ENCODE measurements around the gene SLC8A2. TPM values are rescaled to one million over a fixed set of nuclear protein-coding genes. Genes with fewer than 3 reads are reported as not detected.

The SLC8A2 gene
- total RNA-seq, 1 donor from 2014 or later = 3.7 TPM

DNA sequence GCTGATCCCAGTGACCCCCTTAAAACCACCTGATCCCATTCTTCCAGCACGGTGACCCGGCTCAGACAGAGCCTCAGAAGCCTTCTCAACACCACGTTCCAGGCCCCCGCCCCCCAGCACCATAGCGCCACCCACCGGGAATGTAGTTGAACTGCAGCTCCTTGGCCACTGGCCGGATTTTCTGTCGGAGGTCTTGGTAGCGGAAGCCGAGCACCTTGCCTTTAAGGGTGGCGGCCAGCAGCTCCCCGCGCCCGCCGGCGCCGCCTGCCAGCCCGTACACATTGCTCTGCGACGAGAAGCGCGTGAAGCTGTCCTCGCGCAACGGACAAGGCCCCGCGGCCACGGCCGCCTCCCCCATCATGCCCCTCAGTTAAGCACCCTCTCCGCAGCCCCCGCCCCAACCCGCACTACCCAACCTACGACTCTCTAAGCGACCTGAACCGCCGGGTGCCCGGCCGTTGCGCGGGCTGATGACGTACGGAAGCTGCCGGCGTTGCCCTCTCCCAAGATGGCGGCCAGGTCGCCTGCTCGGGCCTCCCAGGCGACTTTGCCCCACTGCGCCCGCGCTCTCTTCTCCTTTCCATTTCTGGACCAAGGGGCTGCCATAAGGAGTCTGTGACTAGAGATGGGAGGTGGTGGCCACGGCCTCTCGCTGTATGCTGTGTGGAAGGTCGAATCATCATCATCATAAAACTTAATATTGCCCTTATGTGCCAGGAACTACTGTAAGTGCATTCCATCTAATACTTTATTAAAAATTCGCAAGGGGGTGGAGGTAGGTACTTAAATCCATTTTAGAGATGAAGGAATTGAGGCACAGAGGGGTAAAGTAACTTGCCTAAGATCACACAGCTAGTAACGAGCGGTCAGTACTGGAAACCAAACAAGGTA, 12.4 kb upstream of the SLC8A2 start, which contains the start of gene KPTN:
KPTN (minus strand) TSS at position 420 of the 891 bp plus-strand sequence; CDS start at position 361, 59 bp downstream.
- peak; percentile 81 to 91 for DNase-seq (ENCODE audit: low spot score in 2 of 2, unreplicated experiment in 2 of 2)
- no peaks in the 10 kb centered on the region for H3K9me3 Mint-ChIP-seq
- peak; percentile 90 for TF ChIP-seq CTCF (IDR thresholded peaks at IDR 0.05; ENCODE audit: unreplicated experiment)
- H3K27ac Mint-ChIP-seq = peak within 1 kb of the TSS; percentile 99
- peak within 1 kb of the TSS; percentile 93 for H3K4me3 Mint-ChIP-seq
- peaks cover 3% of the 10 kb centered on the region for H3K36me3 Mint-ChIP-seq
- H3K27me3 Mint-ChIP-seq (ENCODE audit: low read depth) = peaks cover 23% of the 10 kb centered on the region
- peaks cover 12% of the 10 kb centered on the region for H3K4me1 Mint-ChIP-seq

GRCh38 chr19:47483200-47483599, 11.5 kb upstream of the SLC8A2 start:
- peaks cover 27% of the 10 kb centered on the region for H3K27me3 Mint-ChIP-seq (ENCODE audit: low read depth)
- H3K4me1 Mint-ChIP-seq = peaks cover 12% of the 10 kb centered on the region
- TF ChIP-seq CTCF (IDR thresholded peaks at IDR 0.05; ENCODE audit: unreplicated experiment) = no peak
- no peak overlapping the region for H3K27ac Mint-ChIP-seq
- no peak for DNase-seq (ENCODE audit: low spot score in 2 of 2, unreplicated experiment in 2 of 2)
- no peaks in the 10 kb centered on the region for H3K9me3 Mint-ChIP-seq
- peaks cover 3% of the 10 kb centered on the region for H3K36me3 Mint-ChIP-seq
- H3K4me3 Mint-ChIP-seq = peak overlapping the region; percentile 93

DNA sequence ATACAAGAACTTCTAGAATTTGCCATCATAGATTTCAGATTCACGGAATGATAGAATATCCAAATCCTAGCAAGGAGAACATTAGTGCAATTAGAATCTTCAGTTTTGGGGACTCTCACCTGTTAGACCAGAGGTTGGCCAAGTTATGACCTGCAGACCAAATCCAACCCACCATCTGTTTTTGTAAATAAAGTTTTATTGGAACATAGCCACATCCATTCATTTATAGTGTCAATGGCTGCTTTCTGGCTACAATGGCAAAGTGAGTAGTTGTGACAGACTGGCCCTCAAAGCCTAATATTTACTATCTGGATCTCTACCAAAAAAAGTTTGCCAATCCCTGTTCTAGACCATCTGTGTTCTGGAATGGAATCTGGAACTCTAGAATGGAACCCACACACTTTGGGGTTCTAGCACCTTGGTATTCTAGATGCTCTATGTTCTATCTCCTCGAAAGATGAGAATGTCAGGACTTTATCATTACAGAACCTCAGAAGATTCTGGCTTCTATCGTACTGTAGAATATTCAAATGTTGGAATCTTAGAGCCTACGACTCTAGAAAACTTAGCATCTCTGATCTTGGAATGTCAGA, 9.9 kb upstream of the SLC8A2 start:
- no peak for TF ChIP-seq CTCF (IDR thresholded peaks at IDR 0.05; ENCODE audit: unreplicated experiment)
- H3K4me3 Mint-ChIP-seq = peak overlapping the region; percentile 26
- H3K4me1 Mint-ChIP-seq = peaks cover 12% of the 10 kb centered on the region
- H3K36me3 Mint-ChIP-seq = peaks cover 3% of the 10 kb centered on the region
- H3K9me3 Mint-ChIP-seq = no peaks in the 10 kb centered on the region
- no peak for DNase-seq (ENCODE audit: low spot score in 2 of 2, unreplicated experiment in 2 of 2)
- H3K27me3 Mint-ChIP-seq (ENCODE audit: low read depth) = peaks cover 27% of the 10 kb centered on the region
- H3K27ac Mint-ChIP-seq = no peak overlapping the region

- Mint-ChIP-seq H3K36me3 (peaks cover 3% of the 10 kb centered on the region), H3K9me3 (no peaks in the 10 kb centered on the region)
Observed at GRCh38 chr19:47480658-47481057, 9.0 kb upstream of the SLC8A2 start.

More at GRCh38 chr19:47480658-47481057, 9.0 kb upstream of the SLC8A2 start:
- Mint-ChIP-seq H3K4me3 (no peak overlapping the region), H3K27ac (no peak overlapping the region), H3K4me1 (peaks cover 12% of the 10 kb centered on the region), H3K27me3 (ENCODE audit: low read depth) (peaks cover 27% of the 10 kb centered on the region)
- DNase-seq (ENCODE audit: low spot score in 2 of 2, unreplicated experiment in 2 of 2) = no peak
- TF ChIP-seq CTCF (IDR thresholded peaks at IDR 0.05; ENCODE audit: unreplicated experiment) = no peak

All from mesothelial cell of epicardium (in vitro differentiated cells).